GM19463 (cell line): ENCODE measurements around the gene ZSCAN10.
A peak's percentile ranks its signal among the peaks of the same experiment; 100 is the strongest.

Source experiments
- ATAC-seq: cut with Tn5 transposase; IDR thresholded peaks from one replicate; pipeline ENCODE4 v1.9.1; 2021; ENCODE audit warnings: mild to moderate bottlenecking, moderate library complexity; ENCODE audit not compliant: unreplicated experiment

The ZSCAN10 gene

DNA sequence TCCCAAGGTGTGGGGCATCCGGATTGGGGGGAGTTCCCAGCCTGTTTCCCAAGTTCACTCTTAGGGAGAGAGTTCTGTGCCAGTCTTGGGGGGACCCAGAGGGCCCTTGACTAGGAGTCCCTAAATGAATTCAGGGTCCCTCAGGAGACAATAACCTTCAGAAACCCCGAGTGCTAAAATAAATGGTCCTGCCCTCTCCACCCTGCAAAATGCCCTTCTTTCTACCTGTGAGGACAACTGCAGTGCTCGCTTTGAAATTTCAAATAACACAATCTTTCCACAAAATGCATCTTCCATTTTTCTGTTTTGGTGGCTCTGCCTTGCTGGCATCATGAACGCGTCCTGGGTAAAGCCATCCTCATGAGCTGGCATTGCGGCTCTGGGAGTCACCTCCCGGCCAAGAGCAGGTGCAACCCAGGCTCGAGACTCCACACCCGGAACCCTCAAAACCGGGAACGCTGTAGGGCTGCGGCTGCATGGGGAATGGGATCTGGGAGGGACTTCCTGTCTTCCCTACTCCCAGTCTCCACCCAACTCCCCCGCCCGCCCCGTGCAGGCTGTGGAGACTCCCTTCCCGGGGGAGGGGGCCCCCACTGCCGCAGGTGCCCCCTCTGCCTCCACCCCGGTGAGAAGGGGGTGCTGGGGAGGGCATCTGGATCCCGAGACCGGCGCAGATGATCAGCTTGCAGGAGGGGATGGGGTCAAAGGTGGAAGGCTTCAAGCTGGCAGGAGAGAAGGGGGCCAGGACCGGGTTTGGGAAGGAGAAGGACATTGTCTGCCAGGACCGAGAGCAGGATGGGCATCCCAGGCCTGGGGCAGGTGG is 13.2 kb upstream of the ZSCAN10 start, which contains the start of gene ZNF205:
ZNF205 (plus strand) TSS at position 529 of the 823 bp plus-strand sequence. CDS start 845 bp downstream, outside the sequence.
- no peak for ATAC-seq

DNA sequence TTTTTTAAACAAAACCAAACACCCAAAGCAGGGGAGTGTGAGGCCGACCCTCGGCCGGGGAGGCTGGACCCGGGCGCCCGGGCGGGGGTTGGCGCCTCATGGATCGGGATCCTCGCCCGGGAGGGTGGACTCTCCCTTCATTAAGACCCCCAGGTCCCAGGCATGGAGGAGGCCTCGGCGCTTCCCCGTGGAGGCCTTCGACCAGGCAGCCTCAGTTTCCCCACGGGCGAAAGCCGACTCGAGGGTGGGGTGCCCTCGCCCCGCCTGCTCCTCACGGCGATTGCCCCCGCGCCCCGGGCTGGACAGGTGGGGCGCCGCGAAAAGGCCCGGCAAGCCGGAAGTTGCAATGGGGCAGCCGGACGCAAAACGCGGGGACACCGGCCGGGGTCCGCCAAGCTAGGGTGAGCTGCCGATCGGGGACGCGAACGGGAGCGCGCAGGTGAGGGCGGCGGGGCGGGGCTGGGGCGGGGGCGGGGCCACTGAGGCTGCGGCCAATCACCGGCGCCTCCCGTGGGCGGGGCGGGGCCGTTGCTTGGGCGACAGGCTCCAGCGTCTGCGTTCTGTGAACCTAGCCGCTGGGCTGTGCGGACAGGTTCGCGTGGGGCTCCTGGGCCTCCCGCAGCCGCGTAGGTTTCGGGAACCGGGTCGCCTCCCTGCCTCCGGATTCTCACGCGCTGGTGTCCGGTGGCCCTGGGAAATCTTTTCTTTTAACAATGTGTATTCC is 7.3 kb upstream of the ZSCAN10 start:
- ATAC-seq: peak; percentile 89

DNA sequence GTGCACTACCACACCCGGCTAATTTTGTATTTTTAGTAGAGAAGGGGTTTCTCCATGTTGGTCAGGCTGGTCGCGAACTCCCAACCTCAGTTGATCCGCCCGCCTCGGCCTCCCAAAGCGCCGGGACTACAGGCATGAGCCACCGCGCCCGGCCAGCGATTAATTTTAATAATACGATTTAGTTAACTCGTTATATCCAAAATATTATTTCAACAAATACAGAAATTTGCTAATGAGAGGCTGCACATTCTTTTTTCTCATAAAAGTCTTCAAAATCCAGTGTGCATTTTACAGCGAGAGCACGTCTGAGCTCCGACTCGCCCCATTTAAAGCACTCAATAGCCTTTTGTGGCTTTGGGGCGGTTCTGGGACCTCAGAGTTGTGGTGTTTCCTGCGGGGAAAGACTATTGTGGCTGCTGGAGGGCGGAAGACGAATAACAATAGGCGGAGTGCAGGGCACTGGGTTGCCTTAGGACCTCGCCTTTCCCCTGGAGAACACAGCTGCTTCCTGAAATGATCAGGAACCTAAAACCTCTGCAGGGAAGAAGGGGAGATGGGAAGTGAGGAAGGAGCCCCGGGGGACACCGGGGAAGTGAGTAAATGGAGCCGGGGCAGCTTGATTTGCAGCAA is 2.9 kb upstream of the ZSCAN10 start:
- ATAC-seq: no peak

DNA sequence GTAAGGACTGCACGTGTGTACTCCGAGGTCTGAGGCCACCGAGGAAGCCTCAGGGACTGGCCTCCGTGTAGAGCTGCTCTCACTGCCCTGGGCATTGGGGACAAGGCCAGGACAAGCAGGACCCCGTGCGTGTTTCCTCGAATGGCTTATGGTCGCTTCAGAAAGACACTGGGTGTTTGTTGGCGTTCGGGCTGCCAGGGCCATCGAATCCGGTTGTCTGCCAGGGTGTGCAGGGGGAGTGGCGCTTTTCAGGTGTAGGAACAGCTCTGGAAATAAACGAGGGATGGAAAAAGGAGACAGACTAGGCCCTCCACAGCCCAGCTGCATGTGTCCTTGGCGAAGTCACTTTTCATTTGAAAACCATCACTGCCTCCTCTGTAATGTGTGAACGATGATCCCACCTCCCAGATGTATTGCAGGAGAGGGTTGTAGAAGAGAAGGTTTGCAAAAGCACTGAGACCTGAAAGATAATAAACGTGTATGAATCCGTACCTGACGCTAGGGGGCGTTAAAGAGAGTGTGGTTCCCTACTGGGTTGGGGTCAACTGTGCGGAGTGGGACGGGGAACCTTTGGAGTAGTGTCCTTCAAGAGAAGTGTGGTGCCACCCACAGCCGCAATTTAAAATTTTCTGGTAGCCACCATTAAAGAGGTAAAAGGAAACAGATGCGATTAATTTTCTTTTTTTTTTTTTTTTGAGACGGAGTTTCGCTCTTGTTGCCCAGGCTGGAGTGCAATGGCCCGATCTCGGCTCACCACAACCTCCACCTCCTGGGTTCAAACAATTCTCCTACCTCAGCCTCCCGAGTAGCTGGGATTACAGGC is 2.1 kb upstream of the ZSCAN10 start:
- ATAC-seq: no peak

DNA sequence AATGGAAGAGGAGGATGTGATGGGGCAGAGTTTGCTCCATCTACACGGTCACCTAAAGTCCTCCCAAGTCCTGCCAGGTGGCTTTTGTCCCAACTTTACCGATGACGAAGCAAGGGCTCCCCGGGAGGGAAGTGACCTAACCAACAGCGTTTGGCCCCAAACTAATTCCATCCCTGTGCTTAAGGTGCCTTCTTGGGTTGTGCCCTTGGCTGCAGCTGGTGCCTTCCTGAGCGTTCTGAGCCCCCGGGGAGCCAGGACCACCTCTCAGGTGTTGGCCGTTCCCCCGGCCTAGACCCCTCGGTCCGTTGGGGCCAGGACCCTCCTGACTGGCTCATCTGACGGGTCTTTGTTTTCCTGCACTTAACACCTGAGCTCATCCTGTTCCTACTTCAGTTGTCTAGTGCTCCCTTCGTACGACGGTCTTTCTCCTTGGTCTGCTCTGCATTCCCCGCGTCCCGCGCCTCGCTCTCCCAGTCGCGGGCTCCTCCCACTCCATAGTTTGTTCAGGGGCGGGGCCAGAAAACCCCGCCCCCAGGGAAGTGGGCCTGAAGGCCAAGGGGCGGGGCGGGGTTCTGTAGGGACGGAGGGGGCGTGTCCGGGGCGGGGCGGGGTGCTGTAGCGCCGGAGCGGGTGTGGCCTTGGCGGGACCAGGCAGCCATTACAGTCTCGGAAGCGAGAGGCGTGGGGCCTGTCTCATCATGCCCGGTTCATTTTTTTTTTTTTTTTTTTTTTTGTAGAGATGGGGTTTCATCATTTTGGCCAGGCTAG is 822 bp upstream of the ZSCAN10 start:
- ATAC-seq: peak; percentile 60

DNA sequence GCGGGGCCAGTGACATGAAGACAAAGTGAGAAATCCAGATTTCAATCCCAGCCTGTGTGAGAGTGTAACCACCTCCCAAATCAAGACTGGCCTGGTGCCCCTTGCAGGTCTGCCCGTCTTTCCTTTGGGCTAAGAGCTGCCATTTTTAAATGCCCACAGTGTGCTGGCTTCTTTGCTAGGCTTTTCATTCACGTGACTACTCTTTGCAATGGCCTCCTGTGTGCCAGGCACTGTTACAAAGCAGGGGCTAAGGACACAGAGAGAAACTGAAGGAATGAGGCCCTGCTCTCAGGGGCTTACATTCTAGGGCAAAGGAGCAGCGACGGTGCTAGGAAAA is 269 bp upstream of the ZSCAN10 start:
- ATAC-seq: no peak

DNA sequence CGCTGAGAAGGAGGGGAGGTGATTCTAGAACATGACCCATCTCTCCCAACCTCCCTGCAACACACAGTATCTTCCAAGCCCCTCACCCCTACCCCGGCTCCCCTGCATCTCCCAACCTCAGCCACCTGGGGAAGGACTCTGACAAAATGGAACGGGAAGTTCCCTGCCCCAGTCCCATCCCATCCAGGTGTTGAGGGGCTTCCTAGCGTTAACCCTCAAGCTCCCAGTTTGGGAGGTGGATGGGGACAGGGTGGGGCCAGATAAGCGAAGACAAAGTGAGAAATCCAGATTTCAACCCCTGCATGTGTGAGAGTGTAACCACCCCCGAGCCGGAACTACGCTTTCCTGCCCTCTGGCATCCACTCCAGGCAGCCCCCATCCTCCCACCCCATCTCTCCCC is 1.8 kb downstream of the ZSCAN10 start:
- ATAC-seq: no peak

DNA sequence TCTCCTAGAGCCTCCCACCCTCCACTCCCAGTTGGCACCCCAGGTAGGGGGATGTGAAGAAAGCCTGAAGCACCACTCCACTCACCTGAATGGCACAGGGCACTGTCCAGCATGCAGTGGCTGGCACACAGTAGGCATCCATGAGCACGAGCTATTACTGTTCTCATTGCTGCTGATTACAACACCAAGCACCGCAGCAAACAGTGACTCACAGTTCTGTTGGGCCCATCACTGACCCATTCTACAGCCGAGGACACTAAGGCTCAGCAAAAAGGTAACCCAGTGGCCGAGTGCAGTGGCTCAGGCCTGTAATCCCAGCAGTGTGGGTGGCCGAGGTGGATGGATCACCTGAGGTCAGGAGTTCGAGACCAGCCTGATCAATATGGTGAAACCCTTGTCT is 2.7 kb downstream of the ZSCAN10 start:
- no peak for ATAC-seq

DNA sequence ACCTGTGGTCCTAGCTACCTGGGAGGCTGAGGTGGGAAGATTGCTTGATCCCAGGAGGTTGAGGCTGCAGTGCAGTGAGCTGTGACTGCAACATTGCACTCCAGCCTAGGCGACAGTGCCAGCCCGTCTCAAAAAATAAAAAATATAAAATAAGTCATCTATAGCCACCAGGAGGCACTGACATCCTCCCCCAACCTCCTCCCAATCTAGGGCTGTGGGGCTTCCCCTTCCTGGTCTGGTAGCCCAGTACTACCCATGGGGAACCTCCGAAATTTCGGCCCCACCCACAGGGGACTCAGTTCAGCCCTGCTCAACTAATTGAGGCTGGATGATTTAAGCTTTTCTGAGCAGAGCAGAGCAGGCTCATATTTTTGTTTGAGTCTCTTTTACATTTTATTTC is 3.2 kb downstream of the ZSCAN10 start:
- peak; percentile 64 for ATAC-seq

DNA sequence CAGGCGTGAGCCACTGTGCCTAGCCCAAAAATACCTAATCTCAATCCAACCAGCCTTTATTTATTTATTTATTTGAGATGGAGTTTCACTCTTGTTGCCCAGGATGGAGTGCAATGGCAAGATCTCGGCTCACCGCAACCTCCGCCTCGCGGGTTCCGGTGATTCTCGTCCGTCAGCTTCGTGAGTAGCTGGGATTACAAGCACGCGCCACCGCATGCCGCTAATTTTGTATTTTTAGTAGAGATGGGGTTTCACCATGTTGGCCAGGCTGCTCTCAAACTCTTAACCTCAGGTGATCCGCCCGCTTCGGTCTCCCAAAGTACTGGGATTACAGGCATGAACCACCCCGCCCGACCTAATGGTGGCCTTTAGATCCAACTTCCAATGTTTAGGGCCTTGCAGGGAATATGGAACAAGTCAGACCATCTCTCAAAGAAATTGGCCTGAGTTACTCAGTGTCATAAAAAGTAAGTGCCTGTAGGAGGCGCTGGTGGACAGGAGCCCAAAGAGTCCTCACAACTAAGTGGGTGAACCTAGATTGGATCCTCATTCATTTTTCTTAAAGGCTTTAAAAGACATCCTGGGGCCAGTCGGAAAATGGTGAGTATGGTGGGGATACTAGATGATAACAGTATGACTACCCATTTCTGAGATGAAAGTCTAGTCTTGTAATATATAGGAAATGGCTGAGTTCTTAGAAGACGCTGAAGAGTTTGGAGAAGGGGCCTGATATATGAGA is 4.6 kb downstream of the ZSCAN10 start:
- ATAC-seq: no peak

DNA sequence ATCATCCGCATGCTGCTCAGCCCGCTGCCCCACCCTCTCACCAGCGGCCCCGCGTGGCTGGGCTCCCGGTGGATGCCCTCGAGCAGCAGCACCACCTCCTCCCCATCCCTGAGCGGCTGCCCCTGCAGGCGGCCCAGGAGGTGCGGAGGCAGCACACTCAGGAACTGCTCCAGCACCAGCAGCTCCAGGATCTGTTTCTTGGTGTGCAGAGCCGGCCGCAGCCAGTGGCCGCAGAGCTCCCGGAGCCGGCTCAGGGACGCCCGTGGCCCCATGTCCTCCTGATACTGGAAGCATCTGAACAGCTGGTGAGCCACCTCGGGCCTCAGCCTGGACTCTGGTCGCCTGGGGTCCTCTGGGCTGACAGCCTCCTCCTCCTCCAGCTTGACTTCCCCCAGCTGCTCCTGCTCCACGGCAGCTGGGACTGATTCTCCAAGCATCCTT is 6.6 kb downstream of the ZSCAN10 start:
- no peak for ATAC-seq

DNA sequence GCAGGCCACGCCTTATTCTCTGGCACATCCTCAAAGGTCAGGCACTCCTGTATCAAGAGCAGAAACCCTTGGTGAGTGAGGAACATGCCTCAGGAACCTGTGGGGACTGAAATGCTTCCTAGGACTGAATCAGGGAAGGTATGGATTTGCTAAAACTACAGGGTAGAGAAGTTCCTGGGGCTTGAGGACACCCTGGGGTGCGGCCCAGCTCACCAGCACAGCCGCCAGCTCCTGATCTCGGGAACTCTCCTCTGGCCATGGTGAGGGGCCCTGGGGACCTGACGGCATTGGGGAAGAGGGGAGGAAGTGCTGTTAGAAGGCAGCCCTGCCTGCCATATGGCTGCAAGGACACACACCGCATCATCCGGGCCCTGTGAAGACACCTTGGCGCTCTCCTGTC is 7.5 kb downstream of the ZSCAN10 start:
- no peak for ATAC-seq

DNA sequence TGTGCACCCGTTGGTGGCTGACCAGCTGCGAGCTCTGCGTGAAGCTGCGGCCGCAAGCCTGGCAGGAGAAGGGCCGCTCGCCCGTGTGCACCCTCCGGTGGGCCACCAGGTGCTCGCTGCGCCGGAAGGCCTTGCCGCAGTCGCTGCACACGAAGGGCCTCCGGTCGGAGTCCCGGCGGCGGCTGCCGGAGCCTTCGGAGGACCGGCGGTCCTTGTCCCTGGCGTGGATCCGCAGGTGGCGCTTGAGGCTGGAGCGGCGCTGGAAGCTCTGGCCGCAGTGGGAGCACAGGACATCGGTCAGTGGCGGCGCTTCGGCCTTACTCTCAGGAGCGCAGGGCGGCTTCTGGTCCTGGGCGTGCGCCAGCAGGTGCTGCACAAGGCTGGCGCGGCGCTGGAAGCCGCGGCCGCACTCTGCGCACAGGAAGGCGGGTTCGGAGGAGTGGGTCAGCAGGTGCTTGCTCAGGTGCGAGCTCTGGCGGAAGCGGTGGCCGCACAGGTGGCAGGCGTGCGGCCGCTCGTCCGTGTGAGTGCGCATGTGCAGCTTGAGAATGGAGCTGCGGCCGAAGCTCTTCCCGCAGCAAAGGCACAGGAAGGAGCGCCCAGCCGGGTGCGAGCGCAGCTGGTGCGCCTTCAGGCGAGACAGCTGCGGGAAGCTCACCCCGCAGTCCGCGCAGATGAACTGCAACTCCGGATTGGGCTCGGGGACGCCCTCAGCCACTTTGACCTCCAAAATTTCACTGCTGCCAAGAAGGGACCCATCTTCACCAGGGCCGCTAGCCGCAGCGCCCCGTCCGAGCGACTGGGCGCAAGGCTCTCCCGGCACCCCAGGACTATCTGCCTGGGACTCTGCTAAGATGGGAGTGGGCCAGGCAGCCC is 9.1 kb downstream of the ZSCAN10 start:
- no peak for ATAC-seq

DNA sequence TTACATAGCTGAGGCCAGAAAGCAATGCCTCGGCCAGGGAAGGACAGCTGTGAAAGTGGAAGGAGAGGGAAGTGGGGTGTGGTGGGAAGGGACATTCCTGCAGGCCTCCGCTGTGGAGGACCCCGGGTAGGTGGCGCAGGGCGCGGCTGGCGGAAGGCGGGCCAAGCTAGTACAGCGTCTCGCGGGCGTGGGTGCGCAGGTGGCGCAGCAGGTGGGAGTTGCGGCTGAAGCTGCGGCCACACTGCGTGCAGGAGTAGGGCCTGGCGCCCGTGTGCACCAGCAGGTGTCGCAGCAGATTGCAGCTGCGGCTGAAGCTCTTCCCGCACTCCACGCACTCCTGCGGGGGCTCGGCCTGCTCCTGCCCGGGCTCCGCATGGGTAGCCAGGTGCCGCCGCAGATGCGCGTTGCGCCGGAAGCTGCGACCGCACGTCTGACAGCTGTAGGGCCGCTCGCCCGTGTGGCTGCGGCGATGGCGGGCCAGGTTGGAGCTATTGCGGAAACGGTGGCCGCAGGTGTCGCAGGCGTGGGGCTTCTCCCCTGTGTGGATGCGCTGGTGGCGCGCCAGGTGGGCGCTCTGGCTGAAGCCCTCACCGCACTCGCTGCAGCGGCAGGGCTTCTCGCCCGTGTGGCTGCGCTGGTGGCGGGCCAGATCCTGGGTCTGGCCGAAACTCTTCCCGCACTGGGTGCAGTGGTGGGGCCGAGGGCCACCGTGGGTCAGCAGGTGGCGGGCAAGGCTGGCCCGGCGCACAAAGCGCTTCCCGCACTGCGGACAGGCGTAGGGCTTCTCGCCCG is 10.0 kb downstream of the ZSCAN10 start:
- no peak for ATAC-seq

DNA sequence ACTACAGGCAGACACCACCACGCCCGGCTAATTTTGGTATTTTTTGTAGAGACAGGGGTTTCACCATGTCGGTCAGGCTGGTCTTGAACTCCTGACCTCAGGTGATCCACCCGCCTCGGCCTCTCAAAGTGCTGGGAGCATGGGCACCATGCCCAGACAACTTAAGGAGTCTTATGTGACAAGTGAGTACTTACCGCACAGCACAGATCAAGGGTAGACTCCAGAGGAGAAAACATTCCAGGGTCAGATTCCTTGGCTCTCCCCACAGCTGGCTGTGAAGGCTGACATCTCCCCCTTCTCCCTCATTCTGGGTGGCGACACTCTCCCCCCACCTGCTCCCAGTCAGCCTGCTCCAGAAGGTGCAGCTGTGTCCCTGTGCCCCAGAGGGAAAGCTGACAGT is 10.6 kb downstream of the ZSCAN10 start:
- no peak for ATAC-seq

DNA sequence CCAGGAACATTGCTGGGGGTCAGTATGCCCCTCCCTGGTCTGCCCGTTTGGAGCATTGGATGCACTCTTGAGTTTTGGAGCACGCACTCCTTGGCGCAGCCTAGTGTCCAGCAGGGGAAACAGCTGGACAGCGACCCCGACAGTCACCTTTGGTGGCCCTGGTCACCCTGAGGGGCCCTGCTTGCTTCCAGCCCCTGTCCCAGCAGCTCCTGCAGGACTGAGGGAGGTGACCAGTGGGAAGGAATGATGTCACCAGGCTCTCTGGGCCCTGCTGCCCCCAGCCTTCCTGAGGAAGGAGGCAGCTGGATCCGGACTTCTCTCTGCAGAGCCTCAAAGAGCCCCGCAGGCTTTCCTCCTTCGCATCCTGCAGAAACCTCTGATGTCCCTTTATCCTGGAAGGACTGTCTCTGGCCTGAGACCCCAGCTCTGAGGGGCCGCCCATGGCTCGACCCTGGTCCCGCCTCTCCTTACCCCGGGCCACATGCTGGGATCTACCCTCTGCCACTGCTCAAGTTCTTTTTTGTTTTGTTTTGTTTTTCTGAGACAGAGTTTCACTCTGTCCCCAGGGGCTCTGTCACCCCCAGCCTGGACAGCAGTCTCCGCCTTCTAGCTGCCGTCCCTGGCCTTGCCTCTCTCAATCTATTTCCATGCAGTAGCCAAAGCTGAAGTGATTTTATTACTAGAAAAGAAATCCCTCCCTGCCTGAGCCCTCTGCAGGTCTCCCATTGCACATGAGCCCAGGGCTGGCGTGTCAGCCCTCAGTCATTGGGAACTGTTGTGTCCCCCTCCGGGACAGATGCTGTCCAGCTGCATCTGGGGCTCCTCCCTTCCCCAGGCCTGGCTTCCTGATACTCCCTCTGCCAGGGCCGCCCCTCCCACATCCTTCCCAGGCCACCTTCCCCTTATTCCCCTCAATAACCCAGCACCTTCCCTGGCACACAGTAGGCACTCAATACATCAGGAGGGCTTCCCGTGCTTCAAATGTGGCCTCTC is 11.6 kb downstream of the ZSCAN10 start:
- ATAC-seq: no peak
